H1 (cell line): ENCODE measurements around the gene ABCC2. TPM values are rescaled to one million over a fixed set of nuclear protein-coding genes. Genes with fewer than 3 reads are reported as not detected.

Experiments used
- CTCF ChIA-PET: fragments of 300-600 bp; sonication (Branson Sonifier 250); formaldehyde crosslinking; loops from one replicate; lab custom pipeline; 2021; ENCODE audit not compliant: partially characterized antibody; lab: Charles Lee
- POLR2A ChIA-PET: fragments of 300-600 bp; sonication (Branson Sonifier 250); formaldehyde crosslinking; loops from one replicate; lab custom pipeline; 2021; ENCODE audit warnings: inconsistent platforms; ENCODE audit not compliant: partially characterized antibody; lab: Charles Lee
- DNase-seq, 2 experiments: peaks; one replicate each; pipeline versions ENCODE4 v3.0.0 to v3.0.0-alpha.2; 2010 to 2022; ENCODE audit warnings: low spot score in 2 of 2, low read depth in 1 of 2, mixed read lengths in 1 of 2
- FAIRE-seq: peaks from 2 replicates; lab custom pipeline; 2011; peaks lifted over from hg19 to GRCh38; lab: Jason Lieb, UNC
- H2AFZ ChIP-seq: 2 replicates; pipeline ENCODE4 v1.8.1; 2012; ENCODE audit warnings: low read length, inconsistent platforms
- H2AK5ac ChIP-seq: 2 replicates; pipeline ENCODE4 v1.6.1; 2013; ENCODE audit warnings: low read depth, low read length
- H2BK120ac ChIP-seq: replicated peaks from 2 replicates; pipeline ENCODE3; 2013; ENCODE audit warnings: low read depth, low read length, inconsistent platforms
- H2BK12ac ChIP-seq: 2 replicates; pipeline ENCODE4 v1.6.1; 2013; ENCODE audit warnings: low read depth, low read length
- H2BK15ac ChIP-seq: 2 replicates; pipeline ENCODE4 v1.6.1; 2013; ENCODE audit warnings: low read length
- H2BK20ac ChIP-seq: 2 replicates; pipeline ENCODE4 v1.6.1; 2013; ENCODE audit warnings: low read length
- H2BK5ac ChIP-seq: 2 replicates; pipeline ENCODE4 v1.6.1; 2013; ENCODE audit warnings: low read depth, low read length
- H3K14ac ChIP-seq: 2 replicates; pipeline ENCODE4 v1.6.1; 2013; ENCODE audit warnings: inconsistent platforms; ENCODE audit not compliant: insufficient read length
- H3K18ac ChIP-seq: 2 replicates; pipeline ENCODE4 v1.6.1; 2013; ENCODE audit warnings: low read length; ENCODE audit errors: extremely low read depth
- H3K23ac ChIP-seq: 2 replicates; pipeline ENCODE4 v1.6.1; 2013; ENCODE audit warnings: inconsistent platforms; ENCODE audit not compliant: insufficient read length
- H3K23me2 ChIP-seq: 2 replicates; pipeline ENCODE4 v1.6.1; 2013; ENCODE audit warnings: low read depth, low read length
- H3K27ac ChIP-seq: 2 replicates; pipeline ENCODE4 v1.6.1; 2011; ENCODE audit warnings: low read depth, low read length, inconsistent platforms
- H3K27me3 ChIP-seq, 4 experiments: replicated peaks in 1 of 4; 1 replicate in 1 of 4; 2 replicates in 3 of 4; pipeline versions ENCODE4 v1.6.1 to v1.8.1; 2011 to 2013; ENCODE audit warnings: low read length in 3 of 4, mild to moderate bottlenecking in 3 of 4, inconsistent platforms in 2 of 4, mixed read lengths in 2 of 4, moderate library complexity in 1 of 4; ENCODE audit not compliant: control insufficient read depth in 3 of 4, insufficient read depth in 3 of 4; ENCODE audit errors: extremely low read depth in 1 of 4
- H3K36me3 ChIP-seq, 4 experiments: 2 replicates each; pipeline versions ENCODE4 v1.6.1 to v1.8.1; 2011 to 2013; ENCODE audit warnings: mild to moderate bottlenecking in 4 of 4, low read length in 3 of 4, moderate library complexity in 2 of 4, control low read depth in 1 of 4, inconsistent platforms in 1 of 4; ENCODE audit not compliant: insufficient read depth in 4 of 4, control insufficient read depth in 2 of 4
- H3K4ac ChIP-seq: replicated peaks from 2 replicates; pipeline ENCODE3; 2013; ENCODE audit warnings: low read length, low read depth, mixed read lengths, inconsistent platforms; ENCODE audit not compliant: insufficient read length
- H3K4me1 ChIP-seq, 4 experiments: replicated peaks in 1 of 4; 1 replicate in 1 of 4; 2 replicates in 3 of 4; pipeline versions ENCODE4 v1.6.1 to v1.8.1; 2011 to 2013; ENCODE audit warnings: low read length in 3 of 4, inconsistent platforms in 2 of 4, mixed read lengths in 1 of 4; ENCODE audit not compliant: insufficient read depth in 4 of 4, control insufficient read depth in 3 of 4
- H3K4me2 ChIP-seq, 2 experiments: 2 replicates each; pipeline versions ENCODE4 v1.6.1 to v1.8.1; 2011 to 2013; ENCODE audit warnings: low read depth in 2 of 2, low read length in 2 of 2, control low read depth in 1 of 2, inconsistent platforms in 1 of 2, mild to moderate bottlenecking in 1 of 2; ENCODE audit not compliant: insufficient read depth in 1 of 2
- H3K4me3 ChIP-seq, 4 experiments: fragments of 200-600, 300-600 bp in 1 of 4; sonication (generic), shearing (Covaris generic), sonication (Bioruptor Twin) in 1 of 4; 2 replicates each; pipeline versions ENCODE4 v1.5.1 to v1.8.1; 2011 to 2016; ENCODE audit warnings: low read length in 4 of 4, low read depth in 3 of 4, control low read depth in 2 of 4, inconsistent platforms in 2 of 4, mild to moderate bottlenecking in 2 of 4, mixed read lengths in 1 of 4, moderate library complexity in 1 of 4; ENCODE audit not compliant: insufficient read depth in 2 of 4; ENCODE audit errors: extremely low read depth in 1 of 4
- H3K56ac ChIP-seq: replicated peaks from 2 replicates; pipeline ENCODE3; 2013; ENCODE audit warnings: low read depth, mild to moderate bottlenecking, mixed read lengths, low read length, inconsistent platforms; ENCODE audit not compliant: insufficient read length
- H3K79me1 ChIP-seq: 2 replicates; pipeline ENCODE4 v1.6.1; 2013; ENCODE audit warnings: low read depth, low read length, control low read depth
- H3K79me2 ChIP-seq, 2 experiments: 2 replicates each; pipeline versions ENCODE4 v1.6.1 to v1.8.1; 2012 to 2013; ENCODE audit warnings: low read length in 2 of 2, mild to moderate bottlenecking in 2 of 2, inconsistent platforms in 1 of 2; ENCODE audit not compliant: insufficient read depth in 2 of 2, control insufficient read depth in 1 of 2
- H3K9ac ChIP-seq, 4 experiments: replicated peaks in 1 of 4; 1 replicate in 1 of 4; 2 replicates in 3 of 4; pipeline versions ENCODE4 v1.6.1 to v1.8.1; 2011 to 2013; ENCODE audit warnings: low read depth in 3 of 4, low read length in 3 of 4, control low read depth in 2 of 4, mild to moderate bottlenecking in 2 of 4, moderate library complexity in 2 of 4, inconsistent platforms in 1 of 4; ENCODE audit errors: extremely low read depth in 1 of 4
- H3K9me3 ChIP-seq, 2 experiments: 2 replicates each; pipeline versions ENCODE4 v1.6.1 to v1.8.1; 2012 to 2013; ENCODE audit warnings: mild to moderate bottlenecking in 2 of 2, moderate library complexity in 2 of 2, control low read depth in 1 of 2, inconsistent platforms in 1 of 2, low read depth in 1 of 2, low read length in 1 of 2, mixed read lengths in 1 of 2; ENCODE audit not compliant: insufficient read depth in 2 of 2
- H4K20me1 ChIP-seq, 2 experiments: replicated peaks in 1 of 2; 2 replicates each; pipeline versions ENCODE3 to v1.8.1; 2011 to 2013; ENCODE audit warnings: inconsistent platforms in 2 of 2, low read length in 2 of 2, mild to moderate bottlenecking in 1 of 2; ENCODE audit not compliant: insufficient read depth in 2 of 2, control insufficient read depth in 1 of 2
- H4K5ac ChIP-seq: 2 replicates; pipeline ENCODE4 v1.6.1; 2013; ENCODE audit warnings: low read length, low read depth, mixed read lengths, inconsistent platforms; ENCODE audit not compliant: insufficient read length
- H4K8ac ChIP-seq: 2 replicates; pipeline ENCODE4 v1.8.0; 2013; ENCODE audit warnings: mild to moderate bottlenecking, moderate library complexity, low read length, inconsistent platforms; ENCODE audit not compliant: insufficient read depth; ENCODE audit errors: extremely low read depth
- H4K91ac ChIP-seq: replicated peaks from 2 replicates; pipeline ENCODE3; 2013; ENCODE audit warnings: low read length, mixed read lengths, inconsistent platforms; ENCODE audit not compliant: insufficient read length
- EZH2 ChIP-seq: fragments of 200-600 bp; sonication (generic); IDR thresholded peaks from 2 replicates; pipeline ENCODE4 v1.7.1; 2012; ENCODE audit warnings: low read depth, mild to moderate bottlenecking, moderate library complexity, low read length, inconsistent platforms; ENCODE audit not compliant: severe bottlenecking
- JUN ChIP-seq: IDR thresholded peaks from 2 replicates; pipeline ENCODE4 v1.6.1; 2011; ENCODE audit warnings: low read depth, mild to moderate bottlenecking, improper control_type of control experiment, low read length
- SIRT6 ChIP-seq: IDR thresholded peaks from one replicate; pipeline ENCODE4 v1.7.1; 2012; ENCODE audit warnings: low read length, inconsistent platforms
- TAF7 ChIP-seq: optimal IDR thresholded peaks from 2 replicates; pipeline ENCODE3; 2011; ENCODE audit warnings: low read depth, mild to moderate bottlenecking, inconsistent platforms, low read length, moderate library complexity, borderline replicate concordance
- WGBS, 2 experiments: shearing (Covaris generic) in 1 of 2; methylation state at CpG; one replicate each; pipeline versions ENCODE4 v1.1.6 to v1.1.7; 2013 to 2015; ENCODE audit warnings: low lambda C conversion rate in 2 of 2, mixed read lengths in 2 of 2, inconsistent platforms in 1 of 2, low coverage in 1 of 2, missing lambda C conversion rate in 1 of 2; ENCODE audit not compliant: insufficient replicate concordance in 2 of 2, insufficient coverage in 1 of 2, insufficient read length in 1 of 2; ENCODE audit errors: extremely low coverage in 1 of 2, missing lambda C conversion rate in 1 of 2; 5-methylcytosine and 5-hydroxymethylcytosine counted together
- long read RNA-seq, 2 experiments: library from RNA in 1 of 2; library from capped mRNA in 1 of 2; stranded (forward); transcript quantifications; one replicate each; pipeline ENCODE4 v2.0.0, GENCODE V29; 2021; ENCODE audit warnings: inconsistent platforms in 1 of 2
- polyA minus RNA-seq, 3 experiments: library from RNA; depleted of rRNA, polyadenylated mRNA; stranded (reverse); fragments of >200 nt; gene quantifications; 1 replicate in 2 of 3; 2 replicates in 1 of 3; pipeline ENCODE4 v1.2.3, GENCODE V29; 2011
- polyA plus RNA-seq, 7 experiments: library from polyadenylated mRNA; depleted of rRNA in 3 of 7; stranded (reverse) in 5 of 7; unstranded in 2 of 7; fragments of >200 nt in 5 of 7; fragments of 200-250 nt in 2 of 7; gene quantifications; 1 replicate in 5 of 7; 2 replicates in 1 of 7; 4 replicates in 1 of 7; pipeline versions ENCODE4 v1.2.1 to v1.2.3, GENCODE V29; 2011 to 2013; ENCODE audit warnings: missing spikeins in 2 of 7, mixed read lengths in 2 of 7
- total RNA-seq: library from RNA; stranded (reverse); fragmentation: NEBNext Ultra II Directional; extraction: Animal tissue kit (Norgen Biotek cat#: 25700); gene quantifications from 2 replicates; pipeline ENCODE4 v1.2.1, GENCODE V29; 2021

Gene ABCC2
- total RNA-seq (0.42 and 1.1 TPM in 2 replicates), polyA plus RNA-seq (2011; rRNA removed) (0.44 and 0.74 TPM in 2 replicates), polyA minus RNA-seq (2011; rRNA and poly(A)+ RNA removed) (1.1 and 1.4 TPM in 2 replicates)
- 1.2 TPM for polyA plus RNA-seq (2011; cell fraction: cytosol; rRNA removed)
- 1.2 TPM for polyA plus RNA-seq (2011; cell fraction: nucleus; rRNA removed)
- polyA plus RNA-seq (2012, experiment 1 of 2): 0.57 to 1.0 TPM (median 0.90 TPM) in 4 replicates
- polyA plus RNA-seq (2012, experiment 2 of 2): 0.39 TPM
- 0.39 TPM for polyA plus RNA-seq (2013, experiment 1 of 2)
- polyA plus RNA-seq (2013, experiment 2 of 2): 0.46 TPM
- polyA minus RNA-seq (2011; cell fraction: cytosol; rRNA and poly(A)+ RNA removed): 2.3 TPM
- polyA minus RNA-seq (2011; cell fraction: nucleus; rRNA and poly(A)+ RNA removed): 2.2 TPM
- long read RNA-seq, experiment 1, partial matches to known transcripts: 2 of 3 reads
- long read RNA-seq, experiment 1, other reads (novel, unspliced or antisense): 1 of 3 reads
- long read RNA-seq, experiment 2: 0 reads

DNA sequence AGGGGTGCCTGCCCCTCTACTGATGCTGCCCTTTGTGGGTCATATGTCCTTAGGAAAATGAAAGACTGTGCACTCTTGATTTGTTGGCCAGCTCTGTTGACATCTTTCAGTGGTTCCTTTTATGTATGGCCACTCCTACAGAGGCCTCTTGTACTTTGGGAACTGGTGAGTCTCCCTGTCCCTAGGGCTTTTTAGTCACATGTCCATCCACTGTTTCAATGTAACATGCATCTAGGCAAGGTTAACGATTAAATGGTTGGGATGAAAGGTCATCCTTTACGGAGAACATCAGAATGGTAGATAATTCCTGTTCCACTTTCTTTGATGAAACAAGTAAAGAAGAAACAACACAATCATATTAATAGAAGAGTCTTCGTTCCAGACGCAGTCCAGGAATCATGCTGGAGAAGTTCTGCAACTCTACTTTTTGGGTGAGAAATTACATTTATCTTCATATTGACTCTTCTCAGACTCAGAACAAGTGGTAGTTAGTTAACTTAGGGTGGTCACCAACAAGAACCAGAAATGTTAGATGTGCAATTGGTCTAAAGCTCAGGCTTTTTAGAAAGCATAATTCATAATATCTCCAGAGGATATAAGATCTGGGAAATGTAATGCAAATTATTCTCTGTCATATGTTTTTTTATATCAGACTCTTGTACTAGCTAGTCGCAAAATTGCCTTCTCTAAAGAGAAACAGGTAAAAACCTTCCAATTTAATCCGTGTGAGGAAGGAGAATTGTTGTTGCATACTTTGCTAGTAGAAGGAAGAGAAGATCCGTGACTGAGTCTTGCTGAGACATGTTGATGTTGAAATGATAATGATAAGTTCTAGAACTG is at the start of gene ABCC2:
TSS of gene ABCC2 (plus strand) at position 194 of the 840 bp plus-strand sequence. CDS start at position 399, 205 bp downstream.
- H4K91ac ChIP-seq: no peak within 1 kb of the TSS
- POLR2A ChIA-PET: interaction anchor here (1.0 kb wide), 1 partner anchor 37 kb away, joined by 3 read pairs; no protein-coding TSS in a partner anchor
- no peaks in the 10 kb centered on the region for H4K20me1 ChIP-seq
- H3K23ac ChIP-seq: no peak within 1 kb of the TSS
- no peaks in the 10 kb centered on the region; a peak in 1 of 7 replicates for H3K27me3 ChIP-seq
- no peak within 1 kb of the TSS for H3K56ac ChIP-seq
- peaks cover 0 to 12% (median 7%) of the 10 kb centered on the region in 4 experiments; a peak in 5 of 7 replicates for H3K4me1 ChIP-seq
- H4K5ac ChIP-seq: no peak within 1 kb of the TSS
- 84% methylated on average over 7 of the region's 7 CpGs; no CpG with 5 or more reads in 1 of the 2 experiments for WGBS, 2 experiments
- H3K27ac ChIP-seq: no peak within 1 kb of the TSS
- no peak within 1 kb of the TSS for H2AK5ac ChIP-seq
- no peak within 1 kb of the TSS for H3K4me3 ChIP-seq
- no peak within 1 kb of the TSS for H3K4ac ChIP-seq
- H4K8ac ChIP-seq: no peak within 1 kb of the TSS
- H2BK20ac ChIP-seq: no peak within 1 kb of the TSS
- no peak within 1 kb of the TSS for H2BK5ac ChIP-seq
- FAIRE-seq: no peak
- H3K36me3 ChIP-seq: no peaks in the 10 kb centered on the region
- no peak within 1 kb of the TSS for H3K18ac ChIP-seq
- H3K79me2 ChIP-seq: no peaks in the 10 kb centered on the region
- H3K4me2 ChIP-seq: no peak within 1 kb of the TSS
- no peak for DNase-seq
- no peak within 1 kb of the TSS for H2BK12ac ChIP-seq
- no peak within 1 kb of the TSS for H2AFZ ChIP-seq
- CTCF ChIA-PET: interaction anchor here (1.2 kb wide), 1 partner anchor 14 kb away, joined by 3 read pairs; no protein-coding TSS in a partner anchor
- H3K23me2 ChIP-seq: no peaks in the 10 kb centered on the region
- H3K9me3 ChIP-seq: no peaks in the 10 kb centered on the region
- no peak within 1 kb of the TSS for H2BK15ac ChIP-seq
- no peak within 1 kb of the TSS for H2BK120ac ChIP-seq
- no peak within 1 kb of the TSS for H3K14ac ChIP-seq
- H3K9ac ChIP-seq: no peak within 1 kb of the TSS
- H3K79me1 ChIP-seq: no peaks in the 10 kb centered on the region
- TF ChIP-seq JUN: no peak
- TF ChIP-seq TAF7: no peak
- no peak for TF ChIP-seq SIRT6
- TF ChIP-seq EZH2: no peak
